Transverse colon (tissue), 4 donors: ENCODE data around the gene TMIGD1. TPM values are rescaled to one million over a fixed set of nuclear protein-coding genes. Genes with fewer than 3 reads are reported as not detected.

Source experiments
- DNase-seq: peaks from one replicate; pipeline ENCODE4 v3.0.0-alpha.2; 2019
- H3K27ac ChIP-seq, 4 donors: fragments of 200-600 bp; sonication (generic); 2 replicates each; pipeline ENCODE4 v1.5.1; 2016 to 2018; ENCODE audit warnings: inconsistent platforms in 4 of 4
- H3K27me3 ChIP-seq: fragments of 200-600 bp; sonication (generic); 2 replicates; pipeline ENCODE4 v1.5.1; 2017; ENCODE audit warnings: inconsistent platforms
- H3K36me3 ChIP-seq, 4 donors: fragments of 200-600 bp; sonication (generic); 2 replicates each; pipeline ENCODE4 v1.5.1; 2017 to 2019; ENCODE audit warnings: inconsistent platforms in 4 of 4
- H3K4me1 ChIP-seq, 4 donors: fragments of 200-600 bp; sonication (generic); 2 replicates each; pipeline ENCODE4 v1.5.1; 2017 to 2020; ENCODE audit warnings: inconsistent platforms in 4 of 4
- H3K4me3 ChIP-seq, 4 donors: fragments of 200-600 bp; sonication (generic); 1 replicate in 1 of 4; 2 replicates in 3 of 4; pipeline versions ENCODE4 v1.5.1 to v1.6.1; 2017 to 2019; ENCODE audit warnings: inconsistent platforms in 4 of 4
- H3K9me3 ChIP-seq, 2 donors: fragments of 200-600 bp; sonication (generic); 2 replicates each; pipeline ENCODE4 v1.5.1; 2017 to 2019; ENCODE audit warnings: inconsistent platforms in 2 of 2
- CTCF ChIP-seq, 5 experiments: fragments of 200-600 bp in 3 of 5; fragments of 450-650 bp in 2 of 5; sonication (generic) in 3 of 5; IDR thresholded peaks; 1 replicate in 2 of 5; 2 replicates in 3 of 5; pipeline ENCODE4 v1.5.1; 2016 to 2017; ENCODE audit warnings: antibody characterized with exemption in 5 of 5, inconsistent platforms in 3 of 5, mild to moderate bottlenecking in 2 of 5, moderate library complexity in 1 of 5
- EP300 ChIP-seq: sonication (generic); formaldehyde crosslinking; IDR thresholded peaks from one replicate; pipeline ENCODE4 v1.6.1; 2017; ENCODE audit warnings: antibody characterized with exemption, low read depth
- POLR2A ChIP-seq: fragments of 450-650 bp; IDR thresholded peaks from one replicate; pipeline ENCODE4 v1.6.1; 2016; ENCODE audit warnings: antibody characterized with exemption, mild to moderate bottlenecking, moderate library complexity
- POLR2AphosphoS5 ChIP-seq, 3 donors: sonication (generic); formaldehyde crosslinking; IDR thresholded peaks; one replicate each; pipeline ENCODE4 v1.6.1; 2016; ENCODE audit warnings: antibody characterized with exemption in 3 of 3
- WGBS, 2 donors: methylation state at CpG; one replicate each; pipeline ENCODE4 v1.1.5; 2018; ENCODE audit warnings: low coverage in 1 of 2; 5-methylcytosine and 5-hydroxymethylcytosine counted together
- in situ Hi-C, 4 donors: fragments of 200-750 bp; cut with MboI; loops; one replicate each; pipeline versions ENCODE4 v1.15.0 to v1.15.1; 2017; ENCODE audit warnings: low sequenced_read_pairs in 3 of 4, low pct_ligation_motif_present in 1 of 4, low pct_unique_long_range_greater_than_20kb in 1 of 4
- intact Hi-C: fragments of 100-400 bp; cut with DNase I; formaldehyde crosslinking; loops from one replicate; pipeline ENCODE4 v1.15.1; 2023; ENCODE audit warnings: low total_unique reads
- total RNA-seq, 4 donors: library from RNA; depleted of rRNA; stranded (reverse); fragments of >200 nt; gene quantifications; one replicate each; pipeline ENCODE4 v1.1.0, GENCODE V29; 2016

Gene TMIGD1
- total RNA-seq, 4 donors from 2014 or later: 0.80 to 488 (median 131) TPM

GRCh38 chr17:30377574-30378240 lies 43.9 kb upstream of the TMIGD1 start:
- Histone ChIP-seq H3K27ac (peak overlapping the region; percentile 93 to 96 (median 96)), H3K27me3 (no peaks in the 10 kb centered on the region), H3K9me3 (no peaks in the 10 kb centered on the region), H3K36me3 (no peaks in the 10 kb centered on the region), H3K4me1 (peaks cover 17 to 54% (median 44%) of the 10 kb centered on the region in 4 donors), H3K4me3 (peak overlapping the region in 2 of 4 donors; percentile 79 to 91)
- 74 to 79% methylated on average over 10 to 11 of the region's 11 CpGs for WGBS, 2 donors
- no peak for DNase-seq
- intact Hi-C loops (no loop called here), in situ Hi-C loops (no loop called here)
- TF ChIP-seq POLR2AphosphoS5 (IDR thresholded peaks at IDR 0.05) (no peak), EP300 (no peak), POLR2A (no peak), CTCF (IDR thresholded peaks at IDR 0.05) (no peak)

- intact Hi-C loops: no loop called here
- Histone ChIP-seq H3K36me3 (no peaks in the 10 kb centered on the region), H3K4me1 (peaks cover 13 to 45% (median 38%) of the 10 kb centered on the region in 4 donors), H3K27ac (peak overlapping the region in 3 of 4 donors; percentile 20 to 59 (median 32)), H3K27me3 (no peaks in the 10 kb centered on the region), H3K9me3 (no peaks in the 10 kb centered on the region), H3K4me3 (no peak overlapping the region)
- TF ChIP-seq EP300 (no peak), POLR2AphosphoS5 (IDR thresholded peaks at IDR 0.05) (peak in 1 of 3 donors; percentile 8)
- DNase-seq: no peak
- 44 to 65% methylated on average over 9 to 12 of the region's 12 CpGs for WGBS, 2 donors
- in situ Hi-C loops: no loop called here
Observed at GRCh38 chr17:30376621-30377452, 43.0 kb upstream of the TMIGD1 start.

- no peaks in the 10 kb centered on the region for H3K36me3 ChIP-seq
- H3K27me3 ChIP-seq: no peaks in the 10 kb centered on the region
- WGBS, 2 donors: 84% methylated on average over 1 of the region's 1 CpG; no CpG with 5 or more reads in 1 of the 2 donors
- intact Hi-C loops (no loop called here), in situ Hi-C loops (no loop called here)
- no peaks in the 10 kb centered on the region for H3K9me3 ChIP-seq
- DNase-seq: no peak
- H3K4me3 ChIP-seq: no peak overlapping the region
- H3K4me1 ChIP-seq: peaks cover 2 to 33% (median 28%) of the 10 kb centered on the region in 4 donors
- peak overlapping the region in 2 of 4 donors; percentile 32 to 59 for H3K27ac ChIP-seq
- TF ChIP-seq CTCF (IDR thresholded peaks at IDR 0.05) (no peak), POLR2AphosphoS5 (IDR thresholded peaks at IDR 0.05) (no peak), POLR2A (no peak)
Observed at GRCh38 chr17:30375661-30376060, 41.8 kb upstream of the TMIGD1 start.

GRCh38 chr17:30372755-30373154 lies 38.9 kb upstream of the TMIGD1 start:
- H3K9me3 ChIP-seq: no peaks in the 10 kb centered on the region
- H3K4me3 ChIP-seq: no peak overlapping the region
- in situ Hi-C loops: no loop called here

More at GRCh38 chr17:30372755-30373154, 38.9 kb upstream of the TMIGD1 start:
- H3K27ac ChIP-seq: no peak overlapping the region
- 92 to 100% methylated on average over 1 to 2 of the region's 2 CpGs for WGBS, 2 donors
- no peaks in the 10 kb centered on the region for H3K36me3 ChIP-seq
- peaks cover 0 to 26% (median 13%) of the 10 kb centered on the region in 4 donors for H3K4me1 ChIP-seq
- intact Hi-C loops: no loop called here
- TF ChIP-seq EP300: no peak
- TF ChIP-seq POLR2A: no peak
- no peak for TF ChIP-seq POLR2AphosphoS5 (IDR thresholded peaks at IDR 0.05)
- TF ChIP-seq CTCF (IDR thresholded peaks at IDR 0.05): no peak
- no peak for DNase-seq
- H3K27me3 ChIP-seq: no peaks in the 10 kb centered on the region
